ENCODE data around the gene CRYBG1. TPM values are rescaled to one million over a fixed set of nuclear protein-coding genes. Genes with fewer than 3 reads are reported as not detected.
A peak's percentile ranks its signal among the peaks of the same experiment; 100 is the strongest.

CRYBG1 gene
- total RNA-seq, 1 donor from 2014 or later: 18.2 TPM

GRCh38 chr6:106608080-106608668 is 247.7 kb downstream of the CRYBG1 start:
- DNase-seq (ENCODE audit: low spot score): peak; percentile 29

DNA sequence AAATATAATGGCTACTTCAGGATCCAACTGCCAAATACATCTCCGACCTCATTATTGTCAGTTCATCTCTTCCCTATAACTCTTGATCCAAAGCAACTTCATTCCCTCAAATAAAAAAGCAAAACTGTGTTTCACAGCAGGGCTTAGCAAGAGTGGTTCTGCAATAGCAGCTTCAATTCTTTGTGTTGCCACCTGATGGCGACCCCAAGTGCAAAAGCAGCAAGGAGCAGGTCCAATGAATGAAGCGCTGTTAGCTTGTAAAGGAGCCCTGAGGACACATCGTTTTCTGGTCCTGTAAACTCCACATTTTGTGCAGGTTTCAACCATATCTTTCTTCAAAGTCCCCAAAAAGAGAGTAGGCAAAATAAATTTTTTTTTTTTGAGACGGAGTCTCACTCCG is 249.2 kb downstream of the CRYBG1 start:
- no peak for DNase-seq (ENCODE audit: low spot score)

GRCh38 chr6:106611030-106611429 is 250.5 kb downstream of the CRYBG1 start:
- DNase-seq (ENCODE audit: low spot score): no peak

DNA sequence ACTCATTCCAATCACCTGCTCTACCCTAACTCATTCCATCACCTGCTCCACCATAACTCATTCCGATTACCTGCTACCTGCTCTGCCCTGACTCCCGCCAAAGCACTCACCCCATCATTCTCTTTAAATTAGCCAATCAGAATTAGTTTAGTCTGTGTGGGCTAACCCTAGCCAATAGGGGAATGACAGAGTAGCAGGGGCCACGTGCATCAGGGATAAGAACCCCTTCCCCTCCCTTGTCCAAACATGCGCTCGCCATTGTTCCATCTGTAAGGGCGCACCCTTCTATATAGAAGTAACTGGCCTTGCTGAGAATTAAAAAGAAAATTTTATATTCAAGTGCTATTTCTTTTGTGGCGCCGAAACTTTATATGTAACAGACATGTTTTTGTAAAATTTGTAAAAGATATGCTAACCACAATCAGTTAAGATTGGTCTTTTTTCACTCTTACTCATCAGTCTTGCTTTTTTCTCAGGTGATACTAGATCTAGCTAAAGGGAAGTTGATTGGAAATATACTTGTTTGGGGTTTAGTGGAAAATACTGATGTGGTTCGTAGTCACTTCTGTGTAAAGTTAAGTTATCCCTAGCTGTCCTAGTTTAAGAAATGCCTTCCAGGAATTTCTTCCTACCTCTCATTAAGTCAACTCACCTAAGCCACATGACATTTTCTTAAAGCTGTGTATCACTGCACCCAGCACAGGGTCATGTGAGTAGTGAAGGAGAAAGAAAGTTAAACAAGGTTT is 252.3 kb downstream of the CRYBG1 start:
- DNase-seq (ENCODE audit: low spot score): no peak

DNA sequence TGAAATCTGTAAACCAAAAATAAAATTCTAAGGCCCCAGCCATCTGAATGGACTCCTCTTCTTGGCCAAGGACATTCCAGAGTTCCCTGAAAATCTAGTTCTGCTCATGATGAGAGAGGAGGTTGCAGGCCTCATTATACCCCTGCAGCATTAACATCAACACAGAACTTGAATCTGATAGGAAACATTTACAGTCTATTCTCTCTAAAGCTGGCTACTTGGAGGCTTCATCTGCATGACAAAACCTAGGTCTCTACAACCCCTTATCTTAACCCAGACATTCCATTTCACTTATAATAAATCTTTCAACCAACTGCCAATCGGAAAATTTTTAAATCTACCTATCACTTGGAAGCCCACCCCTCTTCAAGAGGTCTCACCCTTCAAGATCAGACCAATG is 253.1 kb downstream of the CRYBG1 start:
- no peak for DNase-seq (ENCODE audit: low spot score)

DNA sequence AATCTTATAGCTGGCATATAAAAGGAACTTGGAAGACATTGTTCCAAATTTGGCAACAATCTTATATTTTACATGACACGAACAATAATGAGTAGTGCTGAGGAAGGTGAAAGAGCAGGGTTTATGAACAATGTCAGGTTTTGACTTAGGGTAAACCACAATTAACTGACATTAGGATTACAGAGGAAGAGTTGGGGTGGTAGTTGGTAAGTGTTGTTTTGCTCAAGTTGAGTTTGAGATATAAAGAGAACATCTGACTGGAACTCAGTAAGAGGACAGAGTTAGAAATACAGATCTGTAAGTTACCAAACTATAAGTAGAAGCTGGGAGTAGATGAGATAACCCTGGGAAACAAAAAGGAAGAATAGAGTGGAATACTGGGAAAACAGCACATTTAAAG is 253.6 kb downstream of the CRYBG1 start:
- DNase-seq (ENCODE audit: low spot score): no peak

GRCh38 chr6:106614592-106615257 is 254.2 kb downstream of the CRYBG1 start:
- no peak for DNase-seq (ENCODE audit: low spot score)

- DNase-seq (ENCODE audit: low spot score): no peak
Observed at GRCh38 chr6:106617302-106617701, 256.8 kb downstream of the CRYBG1 start.

DNA sequence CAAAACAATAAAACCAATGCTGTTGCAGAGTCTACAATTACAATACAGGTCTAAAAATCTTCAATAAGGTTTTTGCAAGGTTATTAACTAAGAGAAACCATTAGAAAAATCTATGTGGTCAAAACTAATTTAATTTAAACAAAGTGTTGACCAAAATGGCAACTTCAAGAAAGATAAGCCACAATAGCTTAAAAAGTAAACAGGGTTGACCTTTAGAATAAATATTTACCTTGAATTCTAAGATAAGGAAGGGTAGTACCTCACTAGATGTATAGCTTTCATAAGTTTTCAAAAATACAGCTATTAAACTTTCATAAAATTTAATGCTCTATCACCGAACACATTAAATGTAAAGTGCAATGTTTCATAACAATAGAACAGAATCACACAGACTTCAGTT is 257.3 kb downstream of the CRYBG1 start:
- no peak for DNase-seq (ENCODE audit: low spot score)

- DNase-seq (ENCODE audit: low spot score): no peak
Observed at GRCh38 chr6:106618324-106618723, 257.8 kb downstream of the CRYBG1 start.

GRCh38 chr6:106619223-106619622 is 258.7 kb downstream of the CRYBG1 start:
- no peak for DNase-seq (ENCODE audit: low spot score)

- DNase-seq (ENCODE audit: low spot score): no peak
Observed at GRCh38 chr6:106620931-106621672, 260.6 kb downstream of the CRYBG1 start.

Other genes starting within 250 kb of the CRYBG1 start
- gene ATG5, start 35.0 kb upstream of the CRYBG1 start, total RNA-seq: 29.7 TPM

Measured in mucosa of gallbladder (tissue), 1 donor.